Muscle layer of colon (tissue), 2 donors: ENCODE measurements around the gene C2CD4B.

ENCODE experiments used
- H3K27ac ChIP-seq: one replicate; pipeline ENCODE4 v1.7.0; 2013; ENCODE audit warnings: low read depth, mild to moderate bottlenecking, low read length, moderate library complexity
- H3K27me3 ChIP-seq, 2 donors: one replicate each; pipeline ENCODE4 v1.7.0; 2013; ENCODE audit warnings: low read length in 2 of 2, mild to moderate bottlenecking in 2 of 2; ENCODE audit not compliant: insufficient read depth in 2 of 2, control insufficient read depth in 1 of 2
- H3K36me3 ChIP-seq: one replicate; pipeline ENCODE4 v1.7.0; 2013; ENCODE audit warnings: mild to moderate bottlenecking, low read length; ENCODE audit not compliant: insufficient read depth
- H3K4me1 ChIP-seq: one replicate; pipeline ENCODE4 v1.7.0; 2013; ENCODE audit warnings: mild to moderate bottlenecking, low read length; ENCODE audit not compliant: insufficient read depth
- H3K4me3 ChIP-seq, 2 donors: one replicate each; pipeline ENCODE4 v1.7.0; 2013; ENCODE audit warnings: low read length in 2 of 2, low read depth in 1 of 2, mild to moderate bottlenecking in 1 of 2, moderate library complexity in 1 of 2
- H3K9ac ChIP-seq: one replicate; pipeline ENCODE4 v1.7.0; 2013; ENCODE audit warnings: low read length
- H3K9me3 ChIP-seq: one replicate; pipeline ENCODE4 v1.7.0; 2013; ENCODE audit warnings: mild to moderate bottlenecking, low read length
- donor health status: abdominal sarcoma.
- donor health status: Adenocarcinoma of cecum.

Gene C2CD4B

DNA sequence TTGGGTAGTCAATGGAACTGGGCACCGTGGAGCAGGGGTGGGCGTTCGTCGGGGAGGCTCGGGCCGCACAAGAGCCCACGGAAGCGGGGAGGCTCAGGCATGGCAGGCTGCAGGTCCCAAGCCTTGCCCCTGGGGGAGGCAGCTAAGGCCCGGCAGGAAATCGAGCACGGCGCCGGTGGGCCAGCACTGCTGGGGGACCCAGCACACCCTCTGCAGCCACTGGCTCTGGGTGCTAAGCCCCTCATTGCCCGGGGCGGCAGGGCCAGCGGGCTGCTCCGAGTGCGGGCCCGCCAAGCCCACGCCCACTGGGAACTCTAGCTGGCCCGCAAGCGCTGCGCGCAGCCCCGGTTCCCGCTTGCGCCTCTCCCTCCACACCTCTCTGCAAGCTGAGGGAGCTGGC lies 21.5 kb upstream of the C2CD4B start:
- Histone ChIP-seq H3K4me1 (no peaks in the 10 kb centered on the region), H3K27ac (no peak overlapping the region), H3K4me3 (no peak overlapping the region), H3K9me3 (no peaks in the 10 kb centered on the region), H3K27me3 (no peaks in the 10 kb centered on the region), H3K9ac (no peak overlapping the region), H3K36me3 (no peaks in the 10 kb centered on the region)

DNA sequence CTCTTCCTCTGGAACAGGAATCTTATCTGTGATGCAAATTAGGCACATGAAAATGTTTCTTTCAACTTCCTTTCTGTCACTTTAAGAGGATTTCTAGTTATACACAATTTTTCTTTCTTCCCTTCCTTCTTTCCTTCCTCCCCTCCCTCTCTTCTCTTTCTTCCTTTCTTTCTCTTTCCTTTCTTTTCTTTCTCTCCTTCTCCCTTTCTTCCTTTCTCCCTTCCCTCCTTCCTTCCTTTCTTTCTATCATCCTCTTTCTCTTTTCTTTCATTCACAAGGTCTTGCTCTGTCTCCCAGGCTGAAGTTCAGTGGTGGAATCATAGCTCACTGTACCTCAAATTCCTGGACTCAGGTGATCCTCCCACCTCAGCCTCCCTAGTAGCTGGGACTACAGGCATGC lies 18.0 kb upstream of the C2CD4B start:
- Histone ChIP-seq H3K9me3 (no peaks in the 10 kb centered on the region), H3K9ac (no peak overlapping the region), H3K27me3 (no peaks in the 10 kb centered on the region), H3K4me1 (no peaks in the 10 kb centered on the region), H3K36me3 (no peaks in the 10 kb centered on the region), H3K27ac (no peak overlapping the region), H3K4me3 (no peak overlapping the region)

DNA sequence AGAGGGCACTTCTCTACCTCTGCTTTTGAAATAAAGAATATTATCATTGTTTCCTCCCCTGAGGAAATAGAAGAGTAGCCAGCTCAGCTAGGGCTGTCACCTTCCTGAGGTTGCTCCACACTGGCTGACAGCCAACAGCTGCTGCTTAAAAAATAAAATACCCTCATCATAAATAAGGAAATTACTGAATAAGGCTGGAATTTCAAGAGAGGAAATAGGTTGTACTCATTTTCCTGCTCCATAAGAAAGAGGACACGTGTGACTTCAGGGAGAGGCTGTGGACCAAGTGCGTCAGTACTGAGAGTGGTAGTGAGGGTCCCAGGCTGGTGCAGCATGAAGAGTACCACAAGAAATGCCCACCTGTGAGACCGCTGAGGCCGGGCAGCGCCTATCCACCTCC lies 8.1 kb upstream of the C2CD4B start:
- Histone ChIP-seq H3K9ac (no peak overlapping the region), H3K4me3 (no peak overlapping the region), H3K4me1 (no peaks in the 10 kb centered on the region), H3K27me3 (no peaks in the 10 kb centered on the region), H3K9me3 (no peaks in the 10 kb centered on the region), H3K27ac (no peak overlapping the region), H3K36me3 (no peaks in the 10 kb centered on the region)

DNA sequence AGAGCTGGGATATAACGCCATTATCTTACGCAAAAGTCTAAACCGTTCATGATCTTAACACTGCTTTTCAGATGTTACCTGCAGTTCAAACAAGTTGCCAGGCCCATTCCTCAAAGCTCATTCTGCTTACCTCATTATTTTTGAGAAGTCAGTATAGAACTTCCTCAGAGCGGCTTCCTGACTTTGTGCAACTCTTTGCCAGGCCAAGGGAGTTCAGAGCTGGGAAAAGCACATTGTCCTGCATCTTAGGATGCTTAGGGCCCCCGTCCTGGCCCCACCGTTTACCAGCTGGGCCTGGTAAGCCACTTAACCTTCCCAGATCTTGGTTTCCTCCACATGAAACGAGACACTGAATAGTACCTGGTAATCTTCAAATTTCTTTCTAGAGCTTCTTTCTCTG lies 6.8 kb upstream of the C2CD4B start:
- Histone ChIP-seq H3K27me3 (no peaks in the 10 kb centered on the region), H3K9me3 (no peaks in the 10 kb centered on the region), H3K9ac (no peak overlapping the region), H3K27ac (no peak overlapping the region), H3K36me3 (no peaks in the 10 kb centered on the region), H3K4me3 (no peak overlapping the region), H3K4me1 (no peaks in the 10 kb centered on the region)

DNA sequence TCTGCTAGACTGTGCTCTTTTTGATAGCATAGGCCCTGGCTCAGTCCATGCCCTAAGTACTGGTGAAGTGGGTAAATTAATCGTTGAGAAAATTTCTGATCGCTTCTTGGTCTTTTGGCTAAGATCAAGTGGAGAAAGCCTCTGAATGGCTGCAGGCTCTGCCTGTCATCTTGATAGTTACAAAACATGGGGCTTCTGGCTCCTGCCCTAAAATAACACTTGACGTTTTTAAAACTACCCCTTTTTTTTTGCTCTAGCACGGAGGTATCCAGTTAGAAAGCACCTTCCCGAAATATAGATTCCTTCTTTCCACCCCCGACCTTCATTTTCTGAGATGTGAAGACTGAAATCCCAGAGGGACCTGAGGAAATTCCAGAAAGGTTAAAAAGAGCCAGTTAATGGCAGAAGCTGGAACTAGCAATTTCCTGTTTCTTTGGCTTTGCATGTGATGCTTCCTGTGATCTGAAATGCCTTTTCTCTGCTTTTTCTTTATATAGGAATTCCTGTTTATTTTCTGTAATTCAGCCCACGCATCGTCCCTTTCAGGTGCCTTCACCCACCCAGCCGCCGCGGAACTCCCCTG lies 799 bp upstream of the C2CD4B start:
- H3K27ac ChIP-seq = no peak overlapping the region
- H3K36me3 ChIP-seq = no peaks in the 10 kb centered on the region
- peaks cover 25 to 36% of the 10 kb centered on the region in 2 donors for H3K27me3 ChIP-seq
- no peak overlapping the region for H3K4me3 ChIP-seq
- H3K4me1 ChIP-seq = no peaks in the 10 kb centered on the region
- no peak overlapping the region for H3K9ac ChIP-seq
- no peaks in the 10 kb centered on the region for H3K9me3 ChIP-seq

DNA sequence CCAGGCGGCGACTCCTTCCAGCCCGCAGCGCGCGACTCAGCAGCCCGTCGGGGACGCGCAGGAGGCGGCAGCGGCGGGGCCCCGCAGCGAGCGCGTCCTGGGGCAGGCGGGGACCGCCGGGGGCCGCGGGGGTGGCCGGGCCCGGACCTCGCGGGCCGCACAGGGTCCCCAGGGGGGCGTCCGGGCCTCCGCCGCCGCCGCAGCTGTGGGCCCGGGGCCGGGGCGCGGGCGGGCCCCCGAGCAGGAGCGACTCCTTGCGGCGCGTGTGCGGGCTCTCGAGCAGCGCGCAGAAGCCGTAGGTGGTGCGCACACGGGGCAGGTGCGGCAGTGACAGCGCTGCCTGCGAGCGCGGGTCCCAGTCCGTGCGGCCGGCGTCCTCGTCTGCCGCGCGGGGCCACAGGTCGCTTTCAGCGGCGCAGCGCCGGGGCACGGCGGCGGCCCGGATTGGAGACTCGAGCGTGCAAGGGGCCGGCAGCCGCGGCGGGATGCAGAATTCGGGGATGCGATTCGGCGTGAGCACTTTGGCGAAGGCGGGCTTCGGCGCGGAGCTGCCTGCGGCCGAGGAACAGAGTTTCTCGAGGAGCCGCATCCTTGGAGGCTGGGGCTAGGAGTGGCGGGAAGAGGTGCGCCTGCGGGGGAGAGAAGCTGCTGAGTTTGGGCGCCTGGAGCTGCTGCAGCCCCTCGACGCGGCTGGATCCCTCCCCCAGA lies 535 bp downstream of the C2CD4B start:
- Histone ChIP-seq H3K9me3 (no peaks in the 10 kb centered on the region), H3K4me3 (no peak overlapping the region), H3K9ac (no peak overlapping the region), H3K4me1 (no peaks in the 10 kb centered on the region), H3K27me3 (peaks cover 25 to 36% of the 10 kb centered on the region in 2 donors), H3K27ac (no peak overlapping the region), H3K36me3 (no peaks in the 10 kb centered on the region)

DNA sequence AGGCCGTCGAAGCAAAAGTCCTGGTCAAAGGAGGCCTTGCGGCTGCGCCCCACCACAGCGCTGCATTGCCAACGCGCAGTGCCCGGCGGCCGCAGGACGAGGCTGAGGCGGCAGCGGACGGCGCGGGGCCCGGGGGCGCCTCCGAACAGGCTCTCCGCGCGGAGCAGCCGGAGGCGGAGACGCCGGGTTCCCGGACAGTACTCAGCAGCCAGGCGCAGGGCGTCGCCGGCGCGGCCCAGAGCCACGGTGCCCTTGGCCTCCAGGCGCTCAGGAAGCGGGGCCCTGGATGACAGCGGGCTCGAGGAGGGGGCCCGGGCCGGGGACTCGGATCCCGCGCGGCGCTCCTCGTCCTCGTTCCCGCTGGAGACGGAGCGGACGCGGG lies 1.1 kb downstream of the C2CD4B start:
- Histone ChIP-seq H3K27ac (no peak overlapping the region), H3K9ac (no peak overlapping the region), H3K4me3 (no peak overlapping the region), H3K9me3 (no peaks in the 10 kb centered on the region), H3K36me3 (no peaks in the 10 kb centered on the region), H3K4me1 (no peaks in the 10 kb centered on the region), H3K27me3 (peaks cover 25 to 36% of the 10 kb centered on the region in 2 donors)

DNA sequence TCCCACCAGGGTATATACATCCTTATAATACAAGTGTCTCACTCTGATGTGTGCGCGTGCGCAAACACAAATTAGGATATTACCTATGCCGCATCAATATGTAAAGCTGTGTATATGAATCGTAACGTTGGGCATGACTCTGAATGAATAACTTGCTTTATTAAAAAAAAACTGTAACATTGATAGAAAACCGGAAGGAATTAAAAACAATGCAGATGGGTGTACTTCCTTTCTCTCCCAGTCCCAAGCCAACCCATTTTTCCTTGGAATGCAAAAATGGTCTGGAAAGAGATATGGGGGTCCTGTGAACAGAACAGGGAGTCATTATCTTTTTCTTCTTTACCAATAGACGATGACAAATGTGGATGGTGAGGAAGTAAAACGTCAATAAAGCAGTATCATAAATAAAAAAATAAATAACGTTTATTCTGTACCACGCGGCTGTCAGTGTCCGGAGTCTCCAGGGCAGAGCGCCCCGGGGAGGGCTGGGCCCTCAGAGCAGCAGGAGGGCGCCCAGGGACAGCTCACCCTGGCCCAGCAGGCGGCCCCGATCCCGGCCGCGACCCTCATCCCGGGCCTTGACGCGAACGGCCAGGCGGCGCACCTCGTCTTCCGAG lies 1.6 kb downstream of the C2CD4B start:
- Histone ChIP-seq H3K4me3 (no peak overlapping the region), H3K9me3 (no peaks in the 10 kb centered on the region), H3K36me3 (no peaks in the 10 kb centered on the region), H3K27me3 (peaks cover 25 to 36% of the 10 kb centered on the region in 2 donors), H3K9ac (no peak overlapping the region), H3K4me1 (no peaks in the 10 kb centered on the region), H3K27ac (no peak overlapping the region)

DNA sequence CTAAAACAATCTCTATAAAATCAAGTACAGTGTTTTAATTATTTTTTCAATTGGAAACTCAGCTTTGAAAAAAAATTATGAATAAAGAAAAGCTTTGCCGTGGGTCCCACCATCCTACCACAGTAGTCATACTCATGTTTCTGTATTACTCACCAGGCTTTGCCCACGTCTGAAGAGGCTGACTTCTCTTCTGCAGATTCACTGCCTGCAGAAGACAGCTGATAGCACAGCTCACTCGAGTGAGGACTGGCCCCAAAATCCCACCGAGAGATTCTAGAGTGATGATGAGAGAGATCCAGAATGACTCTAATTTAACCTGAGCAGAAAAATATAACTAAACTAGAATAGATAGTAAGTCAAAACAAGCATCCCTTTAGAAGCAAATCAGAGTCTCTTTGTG lies 11.9 kb downstream of the C2CD4B start:
- Histone ChIP-seq H3K9me3 (no peaks in the 10 kb centered on the region), H3K4me1 (no peaks in the 10 kb centered on the region), H3K4me3 (no peak overlapping the region), H3K36me3 (no peaks in the 10 kb centered on the region), H3K9ac (no peak overlapping the region), H3K27me3 (no peaks in the 10 kb centered on the region), H3K27ac (no peak overlapping the region)

DNA sequence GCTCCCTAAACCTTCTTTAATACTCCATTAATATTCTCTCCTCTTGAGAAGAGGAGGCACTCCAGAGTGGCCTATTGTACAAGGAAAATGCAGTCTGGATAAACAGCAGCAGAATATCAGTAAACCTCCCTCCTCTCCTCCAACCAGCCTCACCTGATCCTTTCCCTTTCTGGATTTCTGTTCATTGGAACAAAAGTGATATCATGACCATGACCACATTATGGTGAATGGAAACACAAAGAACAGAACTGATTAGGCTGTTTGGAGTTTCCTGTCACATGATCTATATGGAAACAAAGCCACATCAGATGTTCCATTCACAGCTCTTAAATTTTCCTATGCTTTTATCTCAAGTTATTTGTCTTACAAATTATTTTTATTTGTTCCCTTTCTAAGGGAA lies 14.6 kb downstream of the C2CD4B start:
- Histone ChIP-seq H3K27me3 (no peaks in the 10 kb centered on the region), H3K9me3 (no peaks in the 10 kb centered on the region), H3K36me3 (no peaks in the 10 kb centered on the region), H3K9ac (no peak overlapping the region), H3K4me3 (no peak overlapping the region), H3K4me1 (no peaks in the 10 kb centered on the region), H3K27ac (no peak overlapping the region)

DNA sequence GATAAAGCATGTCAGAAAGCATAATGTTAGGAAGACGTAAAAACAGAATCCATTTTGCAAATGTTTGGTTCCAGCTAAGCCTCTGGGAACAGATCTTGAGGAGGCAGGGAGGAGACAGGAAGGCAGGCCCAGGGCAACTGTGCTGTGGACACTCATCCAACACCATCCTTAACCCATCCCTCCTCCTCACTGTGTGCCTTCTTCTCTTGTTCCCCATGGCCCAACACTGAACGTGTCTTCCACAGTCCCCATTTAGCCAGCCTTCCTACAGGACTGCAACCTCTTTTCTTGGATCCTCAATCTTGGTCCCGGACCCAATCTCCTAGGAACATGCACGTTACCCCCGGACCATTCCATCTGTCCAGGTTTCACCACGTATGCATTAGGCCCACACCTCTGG lies 15.4 kb downstream of the C2CD4B start:
- no peaks in the 10 kb centered on the region for H3K4me1 ChIP-seq
- H3K9me3 ChIP-seq = no peaks in the 10 kb centered on the region
- H3K36me3 ChIP-seq = no peaks in the 10 kb centered on the region
- H3K27me3 ChIP-seq = no peaks in the 10 kb centered on the region
- H3K27ac ChIP-seq = no peak overlapping the region
- no peak overlapping the region for H3K9ac ChIP-seq
- no peak overlapping the region for H3K4me3 ChIP-seq

DNA sequence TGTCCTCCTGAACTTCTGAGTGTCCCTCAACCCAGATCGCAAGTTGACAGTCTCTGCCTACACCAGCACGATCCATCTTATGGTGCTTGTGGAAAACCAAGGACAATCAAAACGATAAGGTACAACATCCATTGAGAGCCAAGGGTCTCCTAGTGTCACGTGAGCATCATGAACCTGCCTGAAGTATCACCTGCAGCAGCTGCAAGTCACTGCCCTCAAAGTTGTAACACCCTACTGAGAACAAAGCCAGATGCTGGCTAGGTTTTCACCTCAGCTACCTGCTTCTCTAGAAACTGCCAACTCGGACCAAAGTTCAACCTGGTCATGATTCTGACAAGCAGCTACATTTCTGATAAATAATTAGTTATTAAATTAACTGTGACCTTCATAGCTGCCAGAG lies 17.5 kb downstream of the C2CD4B start:
- Histone ChIP-seq H3K9ac (no peak overlapping the region), H3K36me3 (no peaks in the 10 kb centered on the region), H3K9me3 (no peaks in the 10 kb centered on the region), H3K4me3 (no peak overlapping the region), H3K27ac (no peak overlapping the region), H3K4me1 (no peaks in the 10 kb centered on the region), H3K27me3 (no peaks in the 10 kb centered on the region)
